AG08395 (cell line): Measurements from ENCODE around the gene FRMPD2.
"Not testable (repeated sequence)": the region's sequence is repeated elsewhere in the genome, so short reads cannot be mapped to it uniquely, and the experiment has no call there.

Experiments
- DNase-seq: peaks from one replicate; pipeline ENCODE4 v3.0.0; 2012; ENCODE audit warnings: mixed read lengths, low spot score

The FRMPD2 gene

GRCh38 chr10:48205918-48206317, 68.6 kb downstream of the FRMPD2 start:
- no peak for DNase-seq

- peak; percentile 48 for DNase-seq
Observed at GRCh38 chr10:48199580-48200377, 74.7 kb downstream of the FRMPD2 start.

DNA sequence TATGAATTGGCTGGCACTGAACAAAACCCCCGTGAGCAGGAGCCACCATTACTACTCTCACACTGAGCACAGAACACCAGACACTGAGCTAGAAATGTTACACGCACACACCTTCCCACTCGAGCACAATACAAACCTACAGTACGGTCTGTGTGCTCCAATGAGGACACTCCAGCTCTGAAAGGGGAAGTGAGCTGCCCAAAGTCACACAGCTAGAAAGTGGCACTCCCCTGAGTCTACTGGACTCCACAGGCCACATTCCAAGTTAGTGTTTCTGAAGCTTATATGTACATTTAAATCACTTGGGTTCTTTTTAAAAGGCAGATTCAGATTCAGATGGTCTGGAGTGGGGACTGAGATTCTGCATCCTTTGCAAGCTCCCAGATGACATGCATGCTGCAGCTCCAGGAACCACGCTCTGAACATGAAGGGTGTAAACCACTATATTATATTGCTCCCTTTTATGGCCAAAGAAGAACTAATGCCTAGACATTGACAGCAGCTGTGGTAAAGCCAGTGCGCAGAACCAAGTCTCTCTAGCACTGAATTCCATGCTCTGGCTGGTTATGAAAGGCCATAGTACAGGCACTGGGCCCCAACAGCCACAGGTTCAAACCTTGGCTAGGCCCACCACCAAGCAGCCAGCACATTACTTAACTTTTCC, 77.1 kb downstream of the FRMPD2 start:
- DNase-seq = no peak

DNA sequence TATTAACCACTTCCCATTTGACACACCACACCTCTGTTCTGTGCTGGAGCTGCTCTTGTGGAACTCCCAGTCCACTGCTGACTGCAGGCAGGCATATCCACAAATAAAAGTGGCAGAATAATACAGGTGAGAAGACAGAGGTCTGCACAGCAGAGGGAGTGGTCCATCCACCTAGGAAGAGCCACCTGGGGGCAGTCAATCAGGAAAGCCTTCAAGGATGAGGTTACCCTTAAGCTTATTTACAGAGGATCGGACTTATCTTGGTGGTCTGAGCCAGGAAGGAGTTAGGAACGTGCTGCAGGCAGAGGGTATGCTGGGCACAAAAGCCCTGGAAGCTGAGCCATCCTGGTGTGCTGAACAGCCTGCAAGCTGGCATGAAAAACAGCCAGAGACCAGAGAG, 78.7 kb downstream of the FRMPD2 start:
- DNase-seq = no peak

GRCh38 chr10:48194830-48195229, 79.7 kb downstream of the FRMPD2 start:
- no peak for DNase-seq

DNA sequence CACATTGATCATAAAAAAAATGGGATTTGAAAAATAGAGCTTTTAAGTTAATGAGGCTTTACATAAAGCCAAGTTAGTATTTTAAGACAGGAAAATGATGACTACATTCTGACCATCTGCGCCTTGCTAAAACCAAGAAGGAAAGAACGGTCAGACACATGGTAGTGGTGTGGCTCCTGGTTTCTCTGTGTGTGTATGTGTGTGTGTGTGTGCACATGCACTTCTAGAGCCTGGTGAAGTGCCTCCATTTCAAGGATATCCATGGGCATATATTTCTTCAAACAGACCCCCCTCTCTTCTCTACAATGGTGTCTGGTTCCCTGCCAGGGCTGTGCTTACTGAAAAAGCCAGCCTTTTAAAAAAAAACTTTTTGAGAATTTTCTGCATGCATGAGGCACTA, 80.9 kb downstream of the FRMPD2 start:
- no peak for DNase-seq

DNA sequence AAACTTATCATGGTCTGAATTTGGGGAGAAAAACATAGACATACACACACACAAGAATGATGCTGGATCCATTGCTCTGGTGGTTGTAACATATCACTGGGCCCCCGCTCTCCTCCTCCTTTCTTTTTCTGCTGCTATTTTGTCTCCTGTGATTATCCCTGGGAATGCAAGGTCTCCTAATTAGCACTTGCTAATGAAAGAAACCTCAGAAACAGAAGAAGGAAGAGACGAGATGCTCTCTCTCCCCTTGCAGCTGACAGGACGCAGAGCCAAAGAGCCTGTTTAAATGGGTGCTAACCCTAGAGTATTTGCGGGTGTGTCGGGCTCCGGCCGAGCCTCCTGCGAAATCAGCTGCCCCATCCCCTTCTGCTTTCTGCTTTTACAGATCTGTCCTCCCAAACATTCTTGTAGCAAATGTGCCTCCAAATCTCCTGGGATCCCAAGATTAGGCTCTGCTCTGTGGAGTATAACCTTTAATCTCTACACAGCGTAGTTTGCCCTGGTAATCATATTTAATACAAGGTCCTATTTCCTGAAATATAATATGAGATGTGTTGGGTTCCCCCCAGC, 81.5 kb downstream of the FRMPD2 start:
- DNase-seq = no peak

GRCh38 chr10:48187713-48188485, 86.6 kb downstream of the FRMPD2 start:
- DNase-seq = no peak

- no peak for DNase-seq
Observed at GRCh38 chr10:48187126-48187525, 87.4 kb downstream of the FRMPD2 start.

GRCh38 chr10:48186264-48186804, 88.2 kb downstream of the FRMPD2 start:
- DNase-seq = not testable (repeated sequence)

DNA sequence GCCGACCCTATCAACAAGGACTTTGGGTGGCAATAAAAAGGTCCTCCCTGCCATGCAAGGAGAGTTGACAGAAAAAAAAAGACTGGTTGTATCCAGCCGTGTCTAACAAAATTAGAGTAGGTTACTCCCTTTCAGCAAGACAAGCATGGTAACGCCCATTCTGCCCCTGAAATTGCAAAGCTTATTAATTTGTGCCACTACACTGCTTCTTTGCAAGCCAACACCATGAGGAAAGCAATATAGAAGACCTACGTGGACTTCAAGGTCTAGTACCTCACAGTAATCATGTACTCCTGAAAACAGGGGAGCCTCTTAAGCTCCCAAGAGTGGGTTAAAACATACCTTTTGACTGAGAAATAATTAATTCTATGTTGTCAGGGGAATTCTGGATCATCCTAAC, 90.3 kb downstream of the FRMPD2 start:
- DNase-seq = no peak

DNA sequence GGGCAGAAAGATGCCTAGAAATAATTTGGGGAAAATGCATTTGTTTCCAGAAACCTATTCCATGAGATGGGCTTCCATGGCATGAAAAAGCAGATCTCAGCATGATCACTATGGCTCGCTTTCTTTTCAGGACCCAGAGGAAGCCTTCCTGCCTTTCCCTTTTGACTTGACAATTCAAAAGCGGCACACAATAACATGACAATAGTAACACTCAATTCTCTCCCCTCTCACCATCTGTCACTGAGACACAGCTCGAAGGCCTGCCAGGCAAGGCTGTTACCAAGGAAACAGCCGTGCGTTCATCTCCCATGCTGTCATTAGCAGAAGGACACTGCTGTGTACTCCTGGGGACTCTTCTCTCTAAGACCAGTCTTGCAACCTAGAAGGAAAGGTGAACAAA, 101.8 kb downstream of the FRMPD2 start:
- DNase-seq = not testable (repeated sequence)

DNA sequence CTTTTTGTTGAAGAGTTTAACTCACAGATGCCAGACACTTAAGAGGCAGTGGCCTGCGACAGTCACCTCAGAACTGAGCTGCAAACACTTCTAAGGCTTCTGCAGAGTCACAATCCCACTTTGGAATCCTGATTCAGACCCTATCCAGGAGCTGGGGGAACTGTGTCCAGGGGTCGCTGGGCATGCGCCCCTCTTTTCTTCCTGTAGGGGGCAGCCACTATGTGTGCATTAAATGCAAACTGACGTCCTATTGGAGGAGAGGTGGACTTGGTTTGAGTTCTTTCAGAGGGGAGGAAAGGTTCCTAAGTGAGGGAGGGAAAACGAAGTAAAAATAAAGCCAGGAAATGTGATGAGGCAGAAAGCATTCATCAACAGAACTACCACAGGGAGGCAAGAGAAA, 113.8 kb downstream of the FRMPD2 start:
- not testable (repeated sequence) for DNase-seq

GRCh38 chr10:48160163-48160562, 114.3 kb downstream of the FRMPD2 start:
- DNase-seq = not testable (repeated sequence)

GRCh38 chr10:48154211-48155140, 120.0 kb downstream of the FRMPD2 start:
- DNase-seq = not testable (repeated sequence)

GRCh38 chr10:48147643-48148042, 126.9 kb downstream of the FRMPD2 start:
- DNase-seq = not testable (repeated sequence)

DNA sequence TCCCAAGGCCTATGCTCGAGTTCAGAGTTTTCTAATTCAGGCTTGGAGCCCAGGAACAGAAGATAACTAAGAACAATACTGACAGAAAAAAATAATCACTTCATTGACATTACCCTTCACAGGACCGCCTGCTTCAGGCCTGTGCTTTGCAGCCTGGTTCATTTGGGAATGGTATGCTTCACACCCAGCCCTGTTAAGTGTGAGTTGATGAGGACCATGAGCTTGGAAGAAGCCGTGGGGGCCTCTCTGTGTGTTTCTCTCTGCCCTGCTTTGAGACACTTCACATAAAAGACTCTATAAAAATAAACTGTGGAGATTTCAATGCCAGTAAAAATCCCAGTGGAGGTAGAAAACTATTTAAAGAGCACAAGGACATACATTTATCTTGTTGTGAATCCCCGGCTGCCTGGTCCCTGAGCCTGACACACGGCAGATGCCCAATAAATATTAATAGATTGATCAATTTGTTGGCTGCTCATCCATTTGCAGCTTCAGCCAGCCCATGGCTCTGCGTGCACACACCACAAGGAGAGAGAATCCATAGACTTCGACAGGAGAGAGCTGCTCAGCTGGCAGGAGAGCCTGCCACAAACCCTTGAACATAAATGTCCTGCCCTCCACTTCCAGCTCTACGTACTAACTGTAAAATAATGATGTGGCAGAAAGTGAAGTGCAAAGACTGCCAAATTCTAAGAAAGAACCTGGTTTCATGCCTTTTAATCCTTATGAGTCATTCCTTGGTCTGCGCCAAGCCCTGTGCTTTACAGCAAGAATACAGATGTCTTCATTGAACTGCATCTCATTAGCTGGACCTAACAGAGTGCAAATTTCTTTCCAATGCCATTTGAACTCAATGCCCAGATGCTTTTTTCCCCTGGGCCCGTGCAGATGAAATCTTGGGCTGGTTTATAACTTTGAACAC, 130.5 kb downstream of the FRMPD2 start:
- not testable (repeated sequence) for DNase-seq

DNA sequence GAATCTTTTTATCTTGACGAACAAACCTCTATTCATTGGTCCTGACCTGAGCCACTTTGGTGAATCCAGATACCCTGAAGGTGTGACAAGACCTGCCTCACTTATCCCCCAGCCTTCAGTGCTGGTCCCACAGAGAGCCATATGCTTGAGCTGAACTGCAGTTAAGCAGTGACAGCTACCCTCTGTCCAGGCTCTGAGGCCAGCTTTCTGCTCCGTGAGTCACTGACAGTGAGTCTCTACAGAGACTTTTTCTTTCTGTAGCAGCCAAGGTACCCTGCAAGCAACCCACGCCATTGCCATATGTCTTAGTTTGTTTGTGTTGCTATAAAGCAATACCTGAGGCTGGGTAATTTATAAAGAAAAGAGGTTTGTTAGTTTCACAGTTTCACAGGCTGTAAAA, 133.5 kb downstream of the FRMPD2 start:
- not testable (repeated sequence) for DNase-seq

- DNase-seq = not testable (repeated sequence)
Observed at GRCh38 chr10:48139953-48140850, 134.3 kb downstream of the FRMPD2 start.
